ENCODE measurements around the gene PTPRT. TPM values are rescaled to one million over a fixed set of nuclear protein-coding genes. Genes with fewer than 3 reads are reported as not detected.

PTPRT gene
- total RNA-seq, 6 experiments from 2014 or later = not detected

- TF ChIP-seq CTCF (IDR thresholded peaks at IDR 0.05) = no peak
- DNase-seq = no peak
- Mint-ChIP-seq H3K4me1 (ENCODE audit: low read depth) (no peaks in the 10 kb centered on the region), H3K36me3 (ENCODE audit: low read depth) (no peaks in the 10 kb centered on the region), H3K9me3 (peaks cover 37% of the 10 kb centered on the region), H3K4me3 (no peak overlapping the region), H3K27ac (no peak overlapping the region), H3K27me3 (ENCODE audit: insufficient read depth) (no peaks in the 10 kb centered on the region; the same call in 1 of the 2 replicates)
Observed at GRCh38 chr20:42788707-42789106, 401.0 kb downstream of the PTPRT start.

GRCh38 chr20:42785041-42785440 lies 404.7 kb downstream of the PTPRT start:
- TF ChIP-seq CTCF (IDR thresholded peaks at IDR 0.05) = no peak

GRCh38 chr20:42779216-42779615 lies 410.5 kb downstream of the PTPRT start:
- Mint-ChIP-seq H3K27ac (no peak overlapping the region), H3K4me3 (no peak overlapping the region), H3K4me1 (ENCODE audit: low read depth) (no peaks in the 10 kb centered on the region)

More at GRCh38 chr20:42785041-42785440, 404.7 kb downstream of the PTPRT start:
- H3K4me1 Mint-ChIP-seq (ENCODE audit: low read depth) = no peaks in the 10 kb centered on the region
- no peak overlapping the region for H3K4me3 Mint-ChIP-seq
- H3K27me3 Mint-ChIP-seq (ENCODE audit: insufficient read depth) = peaks cover 2% of the 10 kb centered on the region
- no peak overlapping the region for H3K27ac Mint-ChIP-seq
- H3K36me3 Mint-ChIP-seq (ENCODE audit: low read depth) = no peaks in the 10 kb centered on the region
- H3K9me3 Mint-ChIP-seq = peaks cover 49% of the 10 kb centered on the region
- DNase-seq = no peak

GRCh38 chr20:42775866-42776265 lies 413.8 kb downstream of the PTPRT start:
- no peaks in the 10 kb centered on the region for H3K36me3 Mint-ChIP-seq (ENCODE audit: low read depth)
- no peaks in the 10 kb centered on the region for H3K4me1 Mint-ChIP-seq (ENCODE audit: low read depth)
- no peak for TF ChIP-seq CTCF (IDR thresholded peaks at IDR 0.05)
- no peak for DNase-seq
- no peak overlapping the region for H3K4me3 Mint-ChIP-seq
- H3K9me3 Mint-ChIP-seq = peaks cover 72% of the 10 kb centered on the region
- no peaks in the 10 kb centered on the region; the same call in 1 of the 2 replicates for H3K27me3 Mint-ChIP-seq (ENCODE audit: insufficient read depth)
- H3K27ac Mint-ChIP-seq = no peak overlapping the region

More at GRCh38 chr20:42779216-42779615, 410.5 kb downstream of the PTPRT start:
- Mint-ChIP-seq H3K9me3 (peaks cover 70% of the 10 kb centered on the region), H3K36me3 (ENCODE audit: low read depth) (no peaks in the 10 kb centered on the region), H3K27me3 (ENCODE audit: insufficient read depth) (peaks cover 2% of the 10 kb centered on the region)
- no peak for TF ChIP-seq CTCF (IDR thresholded peaks at IDR 0.05)
- no peak for DNase-seq

GRCh38 chr20:42775037-42775436 lies 414.7 kb downstream of the PTPRT start:
- Mint-ChIP-seq H3K27me3 (ENCODE audit: insufficient read depth) (no peaks in the 10 kb centered on the region; the same call in 1 of the 2 replicates), H3K4me1 (ENCODE audit: low read depth) (no peaks in the 10 kb centered on the region), H3K4me3 (no peak overlapping the region), H3K9me3 (peaks cover 71% of the 10 kb centered on the region), H3K36me3 (ENCODE audit: low read depth) (no peaks in the 10 kb centered on the region), H3K27ac (no peak overlapping the region)
- no peak for TF ChIP-seq CTCF (IDR thresholded peaks at IDR 0.05)
- DNase-seq = no peak

GRCh38 chr20:42763015-42763414 lies 426.7 kb downstream of the PTPRT start:
- no peak overlapping the region for H3K4me3 Mint-ChIP-seq
- H3K4me1 Mint-ChIP-seq (ENCODE audit: low read depth) = no peaks in the 10 kb centered on the region
- H3K9me3 Mint-ChIP-seq = peaks cover 35% of the 10 kb centered on the region
- no peak overlapping the region for H3K27ac Mint-ChIP-seq
- no peaks in the 10 kb centered on the region for H3K27me3 Mint-ChIP-seq (ENCODE audit: insufficient read depth)
- TF ChIP-seq CTCF (IDR thresholded peaks at IDR 0.05) = no peak
- H3K36me3 Mint-ChIP-seq (ENCODE audit: low read depth) = no peaks in the 10 kb centered on the region
- DNase-seq = no peak
